Mesothelial cell of epicardium (in vitro differentiated cells): Measurements from ENCODE around the gene RNU1-1. TPM values are rescaled to one million over a fixed set of nuclear protein-coding genes. Genes with fewer than 3 reads are reported as not detected.
"Not testable (repeated sequence)": the region's sequence is repeated elsewhere in the genome, so short reads cannot be mapped to it uniquely, and the experiment has no call there.

Experiments used
- DNase-seq, 2 experiments: peaks; one replicate each; pipeline ENCODE4 v3.0.0; 2021; ENCODE audit warnings: low spot score in 2 of 2; ENCODE audit not compliant: unreplicated experiment in 2 of 2
- H3K27ac Mint-ChIP-seq: 2 replicates; pipeline ENCODE4 v1.8.0; 2021; ENCODE audit warnings: mixed read lengths
- H3K27me3 Mint-ChIP-seq: 2 replicates; pipeline ENCODE4 v1.8.0; 2021; ENCODE audit warnings: low read depth, mixed read lengths
- H3K36me3 Mint-ChIP-seq: 2 replicates; pipeline ENCODE4 v1.8.0; 2021; ENCODE audit warnings: mixed read lengths
- H3K4me1 Mint-ChIP-seq: 2 replicates; pipeline ENCODE4 v1.8.0; 2021; ENCODE audit warnings: mixed read lengths
- H3K4me3 Mint-ChIP-seq: 2 replicates; pipeline ENCODE4 v1.8.0; 2021; ENCODE audit warnings: mild to moderate bottlenecking, moderate library complexity, mixed read lengths
- H3K9me3 Mint-ChIP-seq: 2 replicates; pipeline ENCODE4 v1.8.0; 2021; ENCODE audit warnings: mixed read lengths
- total RNA-seq: library from RNA; stranded (reverse); gene quantifications from 3 replicates; pipeline ENCODE4 v1.2.1, GENCODE V29; 2021
- TF ChIP-seq, protein P1 (sequence below): fragments of 200-600 bp; sonication (generic); IDR thresholded peaks from one replicate; pipeline ENCODE4 v1.5.0; 2021; ENCODE audit warnings: antibody characterized with exemption; ENCODE audit not compliant: unreplicated experiment

The RNU1-1 gene
- total RNA-seq, 1 donor from 2014 or later: 3,945 TPM

DNA sequence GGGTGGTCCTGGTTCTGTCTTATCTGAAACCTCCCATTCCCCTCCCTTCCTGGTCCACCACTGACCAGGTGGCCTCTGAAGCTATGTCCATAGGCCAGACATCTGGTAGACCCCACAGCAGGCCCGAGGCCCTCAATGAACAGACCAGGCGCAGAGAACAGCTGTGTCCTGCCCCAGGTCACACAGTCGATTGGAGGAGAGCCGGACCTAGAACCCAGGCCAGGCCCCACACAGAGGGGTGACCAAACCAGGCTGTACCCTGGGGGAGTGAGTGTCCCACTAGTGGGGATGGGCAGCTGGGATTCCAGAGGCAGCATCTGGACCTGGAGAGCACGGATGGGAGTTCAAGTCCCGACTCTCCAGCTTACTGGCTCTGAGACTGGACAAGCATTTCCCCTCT lies 29.2 kb downstream of the RNU1-1 start:
- Mint-ChIP-seq H3K27ac (no peak overlapping the region), H3K9me3 (no peaks in the 10 kb centered on the region)
- DNase-seq: no peak

DNA sequence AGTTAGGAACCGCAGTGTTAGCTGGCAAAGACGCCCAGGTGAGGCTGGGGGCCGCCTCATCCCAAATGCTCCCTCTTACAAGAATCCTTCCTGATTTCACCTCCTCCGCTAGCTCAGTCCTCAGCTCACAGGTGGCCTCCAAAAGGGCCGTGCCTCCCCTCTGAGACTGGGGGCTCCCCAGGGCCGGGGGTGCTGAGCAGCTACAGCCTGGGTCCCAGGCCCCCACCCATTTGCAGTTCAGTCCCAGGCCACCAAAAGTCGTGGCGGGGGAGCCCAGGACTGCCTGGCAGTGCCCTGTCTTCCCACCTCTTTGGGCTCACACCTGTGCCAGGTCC lies 29.6 kb downstream of the RNU1-1 start:
- TF ChIP-seq, protein P1, sequence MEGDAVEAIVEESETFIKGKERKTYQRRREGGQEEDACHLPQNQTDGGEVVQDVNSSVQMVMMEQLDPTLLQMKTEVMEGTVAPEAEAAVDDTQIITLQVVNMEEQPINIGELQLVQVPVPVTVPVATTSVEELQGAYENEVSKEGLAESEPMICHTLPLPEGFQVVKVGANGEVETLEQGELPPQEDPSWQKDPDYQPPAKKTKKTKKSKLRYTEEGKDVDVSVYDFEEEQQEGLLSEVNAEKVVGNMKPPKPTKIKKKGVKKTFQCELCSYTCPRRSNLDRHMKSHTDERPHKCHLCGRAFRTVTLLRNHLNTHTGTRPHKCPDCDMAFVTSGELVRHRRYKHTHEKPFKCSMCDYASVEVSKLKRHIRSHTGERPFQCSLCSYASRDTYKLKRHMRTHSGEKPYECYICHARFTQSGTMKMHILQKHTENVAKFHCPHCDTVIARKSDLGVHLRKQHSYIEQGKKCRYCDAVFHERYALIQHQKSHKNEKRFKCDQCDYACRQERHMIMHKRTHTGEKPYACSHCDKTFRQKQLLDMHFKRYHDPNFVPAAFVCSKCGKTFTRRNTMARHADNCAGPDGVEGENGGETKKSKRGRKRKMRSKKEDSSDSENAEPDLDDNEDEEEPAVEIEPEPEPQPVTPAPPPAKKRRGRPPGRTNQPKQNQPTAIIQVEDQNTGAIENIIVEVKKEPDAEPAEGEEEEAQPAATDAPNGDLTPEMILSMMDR: no peak
- no peaks in the 10 kb centered on the region for H3K4me1 Mint-ChIP-seq

More for the DNA sequence above, 29.2 kb downstream of the RNU1-1 start:
- no peaks in the 10 kb centered on the region for H3K4me1 Mint-ChIP-seq
- H3K27me3 Mint-ChIP-seq: no peaks in the 10 kb centered on the region
- H3K36me3 Mint-ChIP-seq: peaks cover 23% of the 10 kb centered on the region
- TF ChIP-seq, protein P1: no peak
- H3K4me3 Mint-ChIP-seq: no peak overlapping the region

DNA sequence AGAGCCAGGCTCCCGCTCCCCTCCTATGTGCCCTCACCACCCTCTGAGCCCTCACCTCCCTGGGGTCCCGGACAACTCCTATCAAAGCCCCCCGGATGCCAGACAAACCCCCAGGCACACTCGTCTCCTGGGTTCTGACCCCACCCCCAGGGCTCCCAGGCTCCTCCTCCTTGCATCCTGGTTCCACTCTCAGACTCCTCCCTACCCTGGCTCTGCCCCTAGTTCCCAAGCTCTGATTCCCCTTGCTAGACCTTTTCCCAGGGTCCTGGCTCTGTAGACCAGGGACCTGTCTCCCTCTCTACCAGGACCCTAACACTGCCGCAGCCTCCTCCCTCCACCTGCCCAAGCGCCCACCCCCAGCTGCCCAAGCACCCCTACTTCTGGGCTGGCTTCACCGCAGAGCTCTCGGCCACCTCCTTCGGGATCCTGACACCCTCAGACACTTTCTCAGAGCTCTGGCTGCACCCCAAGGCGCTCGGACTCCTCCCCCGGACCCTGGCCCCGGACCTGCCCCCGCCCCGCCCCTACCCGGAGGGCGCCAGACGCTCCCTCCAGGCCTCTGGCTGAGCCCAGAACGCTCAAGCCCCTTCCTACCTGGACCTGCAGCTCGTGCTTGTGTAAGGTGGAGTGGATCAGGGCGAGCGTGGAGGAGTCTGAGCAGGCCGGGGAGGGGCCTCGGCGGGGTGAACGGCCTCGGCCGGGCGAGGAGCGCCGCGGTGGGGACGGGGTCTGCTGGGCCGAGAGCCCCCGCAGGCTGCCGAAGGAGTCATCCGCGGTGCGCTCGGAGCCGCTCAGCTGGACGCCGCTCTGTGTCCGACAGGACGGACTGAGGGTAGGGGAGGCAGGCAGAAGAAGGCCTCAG lies 30.2 kb downstream of the RNU1-1 start:
- H3K9me3 Mint-ChIP-seq, H3K4me3 Mint-ChIP-seq, H3K27ac Mint-ChIP-seq, DNase-seq, H3K4me1 Mint-ChIP-seq, H3K27me3 Mint-ChIP-seq: not testable (repeated sequence)
- H3K36me3 Mint-ChIP-seq: peaks cover 23% of the 10 kb centered on the region

More for the DNA sequence above, 29.6 kb downstream of the RNU1-1 start:
- Mint-ChIP-seq H3K4me3 (no peak overlapping the region), H3K36me3 (peaks cover 23% of the 10 kb centered on the region), H3K27me3 (no peaks in the 10 kb centered on the region), H3K9me3 (no peaks in the 10 kb centered on the region), H3K27ac (no peak overlapping the region)
- no peak for DNase-seq

DNA sequence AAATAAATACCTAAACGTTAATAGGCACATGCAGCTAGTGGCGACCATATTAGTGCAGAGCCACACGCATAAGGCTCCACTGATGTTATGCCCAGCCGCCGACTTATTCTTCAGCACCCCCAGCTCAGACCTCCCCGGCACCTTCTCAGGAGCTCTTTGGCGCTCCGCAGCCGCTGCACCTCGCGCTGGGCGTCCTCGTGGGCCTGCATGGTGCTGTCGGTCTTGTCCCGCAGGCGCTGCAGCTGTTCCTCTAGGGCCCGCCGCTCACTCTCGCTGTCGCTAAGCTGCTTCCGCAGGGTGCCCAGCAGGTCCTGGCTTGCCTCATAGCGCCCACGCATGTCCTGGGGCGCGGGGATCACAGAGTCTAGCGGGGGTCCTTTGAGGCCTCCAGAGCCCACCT lies 30.9 kb downstream of the RNU1-1 start:
- H3K4me1 Mint-ChIP-seq, H3K4me3 Mint-ChIP-seq, DNase-seq, H3K9me3 Mint-ChIP-seq, H3K27ac Mint-ChIP-seq, H3K27me3 Mint-ChIP-seq: not testable (repeated sequence)
- H3K36me3 Mint-ChIP-seq: peaks cover 19% of the 10 kb centered on the region

DNA sequence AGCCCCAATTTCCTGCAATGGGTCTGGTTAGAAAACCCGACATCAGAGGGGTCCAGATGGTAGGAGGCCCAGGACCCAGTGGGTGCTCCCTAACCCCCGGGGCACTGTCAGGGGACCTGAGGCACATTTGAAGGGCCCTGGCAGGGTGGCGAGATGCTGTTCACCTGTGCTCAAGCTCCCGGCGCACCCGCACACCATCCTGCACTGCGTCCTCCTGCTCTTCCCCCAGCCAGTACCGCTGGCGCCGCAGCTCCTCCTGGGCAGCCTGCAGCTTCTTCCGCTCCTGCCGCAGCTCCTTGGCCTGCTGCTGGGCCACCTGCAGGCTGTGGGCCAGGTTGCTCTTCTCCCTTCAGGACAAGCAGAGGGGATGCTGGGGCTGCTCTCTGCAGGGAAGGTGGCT lies 36.0 kb downstream of the RNU1-1 start:
- H3K27me3 Mint-ChIP-seq: no peaks in the 10 kb centered on the region

DNA sequence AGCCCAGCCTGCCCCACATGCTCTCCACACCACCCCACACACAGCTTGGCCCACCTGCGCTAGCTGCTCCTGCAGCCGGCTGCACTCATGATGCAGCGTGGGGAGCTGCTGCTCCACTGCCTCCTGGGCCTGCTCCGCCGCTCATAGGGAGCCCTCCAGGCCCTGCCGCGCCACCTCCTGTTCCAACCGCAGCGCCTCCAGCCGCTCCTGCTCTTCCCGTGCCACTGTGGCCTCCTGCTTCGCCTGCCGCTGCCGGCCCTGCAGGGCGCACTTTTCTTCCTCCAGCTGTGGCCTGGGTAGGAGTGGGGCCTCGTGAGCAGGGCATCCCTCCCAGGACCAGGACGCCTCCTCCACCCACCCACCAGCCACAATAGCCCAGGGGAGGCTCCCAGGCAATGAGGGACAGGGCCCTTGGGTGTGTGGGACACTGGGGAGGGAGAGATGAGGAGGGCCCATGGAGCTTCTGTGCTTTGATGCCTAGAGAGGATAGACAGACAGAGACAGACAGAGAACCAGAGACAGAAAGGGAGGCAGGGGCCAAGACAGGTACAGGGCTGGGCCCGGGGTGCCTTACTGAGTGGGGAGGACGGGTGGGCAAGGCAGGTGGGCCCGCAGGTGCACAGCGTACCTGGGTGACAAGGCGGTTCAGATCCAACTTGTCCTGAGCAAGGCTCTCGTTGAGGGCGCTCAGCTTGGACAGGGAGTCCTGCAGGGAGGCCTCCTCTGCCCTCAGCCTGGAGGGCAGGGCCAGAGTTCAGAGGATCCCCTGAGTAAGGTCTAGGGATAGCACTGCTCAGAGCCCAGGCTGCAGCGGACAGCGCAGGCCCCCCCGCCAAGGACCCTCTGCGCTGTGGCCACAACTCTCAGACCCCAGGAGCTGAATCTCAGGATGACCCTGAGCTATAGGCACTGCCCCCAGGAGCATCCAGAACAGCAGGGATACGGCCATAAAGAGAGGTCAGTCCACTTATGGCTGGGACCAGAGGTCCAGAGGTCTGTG lies 38.0 kb downstream of the RNU1-1 start:
- H3K9me3 Mint-ChIP-seq, H3K4me3 Mint-ChIP-seq, H3K27me3 Mint-ChIP-seq, DNase-seq, H3K4me1 Mint-ChIP-seq, H3K27ac Mint-ChIP-seq: not testable (repeated sequence)
- H3K36me3 Mint-ChIP-seq: peaks cover 31% of the 10 kb centered on the region

More for the DNA sequence above, 36.0 kb downstream of the RNU1-1 start:
- DNase-seq: no peak
- no peaks in the 10 kb centered on the region for H3K4me1 Mint-ChIP-seq
- no peak overlapping the region for H3K4me3 Mint-ChIP-seq
- H3K27ac Mint-ChIP-seq: no peak overlapping the region
- TF ChIP-seq, protein P1: no peak
- H3K9me3 Mint-ChIP-seq: no peaks in the 10 kb centered on the region
- H3K36me3 Mint-ChIP-seq: peaks cover 22% of the 10 kb centered on the region

DNA sequence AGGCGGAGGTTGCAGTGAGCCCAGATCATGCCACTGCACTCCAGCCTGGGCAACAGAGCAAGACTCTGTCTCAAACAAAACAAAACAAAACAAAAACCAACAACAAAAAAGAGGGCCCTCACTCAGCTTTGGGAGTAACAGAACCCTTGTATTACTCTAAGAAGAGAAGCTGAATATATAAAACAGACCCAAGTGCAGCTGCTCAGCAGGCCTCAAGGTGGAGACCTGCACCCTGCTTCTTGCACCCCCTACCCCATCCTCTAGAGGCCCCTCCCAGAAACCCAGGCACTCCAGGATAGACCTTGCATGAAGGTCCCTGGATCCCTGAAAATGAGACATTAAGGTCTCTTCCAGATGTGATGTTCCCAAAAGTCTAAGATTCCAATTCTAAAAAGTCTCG lies 39.2 kb downstream of the RNU1-1 start:
- not testable (repeated sequence) for H3K4me3 Mint-ChIP-seq, H3K4me1 Mint-ChIP-seq, H3K27ac Mint-ChIP-seq, H3K9me3 Mint-ChIP-seq, DNase-seq, H3K27me3 Mint-ChIP-seq
- peaks cover 26% of the 10 kb centered on the region for H3K36me3 Mint-ChIP-seq
